Activated CD8-positive, alpha-beta T cell treated with anti-CD3 and anti-CD28 coated beads for 36 hours (primary cell): Measurements from ENCODE around the gene FIBCD1. TPM values are rescaled to one million over a fixed set of nuclear protein-coding genes. Genes with fewer than 3 reads are reported as not detected.

ENCODE experiments used
- ATAC-seq: fragments of 200-7000 bp; cut with Tn5 transposase; one replicate; pipeline ENCODE4 v1.10.0; 2021; ENCODE audit warnings: mild to moderate bottlenecking, moderate library complexity
- CTCF ChIA-PET: fragments of 350-600 bp; sonication (Branson Sonifier 250); formaldehyde crosslinking; loops from one replicate; lab custom pipeline; 2021; ENCODE audit warnings: antibody characterized with exemption; lab: Charles Lee
- POLR2A ChIA-PET: fragments of 350-600 bp; sonication (Branson Sonifier 250); formaldehyde crosslinking; loops from one replicate; lab custom pipeline; 2021; ENCODE audit warnings: antibody characterized with exemption; lab: Charles Lee
- DNase-seq: peaks from one replicate; pipeline ENCODE4 v3.0.0-alpha.2; 2020
- H3K27ac Mint-ChIP-seq: one replicate; pipeline ENCODE4 v1.8.0; 2021; ENCODE audit warnings: mild to moderate bottlenecking, mixed read lengths
- H3K27me3 Mint-ChIP-seq: one replicate; pipeline ENCODE4 v1.8.0; 2021; ENCODE audit warnings: mixed read lengths
- H3K36me3 Mint-ChIP-seq: one replicate; pipeline ENCODE4 v1.8.0; 2021; ENCODE audit warnings: low read depth, mixed read lengths
- H3K4me1 Mint-ChIP-seq: one replicate; pipeline ENCODE4 v1.8.0; 2021; ENCODE audit warnings: low read depth, mixed read lengths
- H3K4me3 Mint-ChIP-seq: one replicate; pipeline ENCODE4 v1.8.0; 2021; ENCODE audit warnings: mild to moderate bottlenecking, moderate library complexity, mixed read lengths
- H3K9me3 Mint-ChIP-seq: one replicate; pipeline ENCODE4 v1.8.0; 2021; ENCODE audit warnings: mixed read lengths
- intact Hi-C: fragments of 100-400 bp; cut with micrococcal nuclease; formaldehyde crosslinking; loops from one replicate; pipeline ENCODE4 v1.10.0; 2022
- total RNA-seq, 2 experiments: library from RNA; stranded (reverse); gene quantifications; one replicate each; pipeline ENCODE4 v1.2.3, GENCODE V29; 2021
- TF ChIP-seq, protein P1 (sequence below): fragments of 200-600 bp; IDR thresholded peaks from one replicate; pipeline ENCODE4 v1.8.0; 2022; ENCODE audit warnings: antibody characterized with exemption, mild to moderate bottlenecking

Gene FIBCD1
- total RNA-seq, 2 experiments from 2014 or later: not detected

DNA sequence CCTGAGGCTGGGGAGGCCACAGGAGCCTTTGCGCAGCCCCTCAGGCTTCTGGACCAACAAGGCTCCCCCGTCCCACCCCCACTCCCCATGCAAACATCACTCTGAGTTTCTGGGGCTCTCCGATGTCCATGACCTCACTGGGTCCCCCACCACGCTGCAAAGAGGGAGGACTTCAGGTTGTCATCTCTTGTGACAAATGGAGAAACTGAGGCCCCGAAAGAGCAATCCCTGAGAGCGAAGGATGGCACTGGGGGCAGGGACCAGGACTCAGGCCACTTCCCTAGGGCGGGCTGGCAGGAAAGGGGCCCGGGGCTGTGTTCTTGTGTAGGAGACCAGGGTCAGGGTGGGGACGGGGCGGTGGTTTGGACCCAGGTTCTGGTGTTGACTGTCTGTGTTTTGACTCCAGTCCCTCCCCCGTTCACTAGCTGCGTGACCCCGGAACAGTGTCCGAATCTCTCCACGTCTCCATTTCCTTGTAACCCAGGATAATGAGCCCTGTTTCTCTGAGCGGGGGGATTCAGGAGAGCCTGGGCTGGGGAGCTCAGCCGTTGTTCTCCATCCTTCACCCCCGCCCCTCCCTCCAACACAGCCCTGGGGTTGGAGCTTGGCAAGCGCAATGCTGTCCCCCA, 13.9 kb downstream of the FIBCD1 start:
- TF ChIP-seq, protein P1, sequence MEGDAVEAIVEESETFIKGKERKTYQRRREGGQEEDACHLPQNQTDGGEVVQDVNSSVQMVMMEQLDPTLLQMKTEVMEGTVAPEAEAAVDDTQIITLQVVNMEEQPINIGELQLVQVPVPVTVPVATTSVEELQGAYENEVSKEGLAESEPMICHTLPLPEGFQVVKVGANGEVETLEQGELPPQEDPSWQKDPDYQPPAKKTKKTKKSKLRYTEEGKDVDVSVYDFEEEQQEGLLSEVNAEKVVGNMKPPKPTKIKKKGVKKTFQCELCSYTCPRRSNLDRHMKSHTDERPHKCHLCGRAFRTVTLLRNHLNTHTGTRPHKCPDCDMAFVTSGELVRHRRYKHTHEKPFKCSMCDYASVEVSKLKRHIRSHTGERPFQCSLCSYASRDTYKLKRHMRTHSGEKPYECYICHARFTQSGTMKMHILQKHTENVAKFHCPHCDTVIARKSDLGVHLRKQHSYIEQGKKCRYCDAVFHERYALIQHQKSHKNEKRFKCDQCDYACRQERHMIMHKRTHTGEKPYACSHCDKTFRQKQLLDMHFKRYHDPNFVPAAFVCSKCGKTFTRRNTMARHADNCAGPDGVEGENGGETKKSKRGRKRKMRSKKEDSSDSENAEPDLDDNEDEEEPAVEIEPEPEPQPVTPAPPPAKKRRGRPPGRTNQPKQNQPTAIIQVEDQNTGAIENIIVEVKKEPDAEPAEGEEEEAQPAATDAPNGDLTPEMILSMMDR: no peak
- ATAC-seq: no peak
- Mint-ChIP-seq H3K9me3 (no peaks in the 10 kb centered on the region), H3K4me1 (no peaks in the 10 kb centered on the region), H3K4me3 (no peak overlapping the region), H3K27ac (no peak overlapping the region), H3K27me3 (peaks cover 4% of the 10 kb centered on the region), H3K36me3 (no peaks in the 10 kb centered on the region)
- intact Hi-C loops: no loop called here
- DNase-seq: no peak
- ChIA-PET POLR2A (no interaction called here), CTCF (no interaction called here)

DNA sequence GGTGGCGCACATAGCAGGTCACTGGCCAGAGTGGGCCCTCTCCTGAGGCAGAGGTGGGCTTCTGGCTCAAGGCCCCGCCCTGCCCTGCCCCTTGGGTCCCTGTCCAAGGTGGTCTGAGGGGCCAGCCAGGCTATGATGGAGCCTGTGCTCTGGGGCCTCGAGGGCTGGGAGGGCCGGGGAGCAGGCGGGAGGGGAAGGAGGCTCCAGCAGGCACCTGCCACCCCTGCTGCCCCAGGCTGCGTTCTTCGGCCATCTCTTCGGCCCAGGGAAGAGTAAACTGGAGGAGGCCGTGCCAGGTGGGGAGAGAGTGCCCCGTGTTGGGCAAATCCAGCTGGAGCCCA, 14.6 kb downstream of the FIBCD1 start:
- ChIA-PET POLR2A (no interaction called here), CTCF (no interaction called here)
- intact Hi-C loops: no loop called here
- H3K36me3 Mint-ChIP-seq: no peaks in the 10 kb centered on the region
- H3K27ac Mint-ChIP-seq: no peak overlapping the region
- no peak overlapping the region for H3K4me3 Mint-ChIP-seq
- peaks cover 4% of the 10 kb centered on the region for H3K27me3 Mint-ChIP-seq
- no peaks in the 10 kb centered on the region for H3K4me1 Mint-ChIP-seq
- no peak for DNase-seq
- TF ChIP-seq, protein P1: no peak
- no peaks in the 10 kb centered on the region for H3K9me3 Mint-ChIP-seq
- no peak for ATAC-seq

DNA sequence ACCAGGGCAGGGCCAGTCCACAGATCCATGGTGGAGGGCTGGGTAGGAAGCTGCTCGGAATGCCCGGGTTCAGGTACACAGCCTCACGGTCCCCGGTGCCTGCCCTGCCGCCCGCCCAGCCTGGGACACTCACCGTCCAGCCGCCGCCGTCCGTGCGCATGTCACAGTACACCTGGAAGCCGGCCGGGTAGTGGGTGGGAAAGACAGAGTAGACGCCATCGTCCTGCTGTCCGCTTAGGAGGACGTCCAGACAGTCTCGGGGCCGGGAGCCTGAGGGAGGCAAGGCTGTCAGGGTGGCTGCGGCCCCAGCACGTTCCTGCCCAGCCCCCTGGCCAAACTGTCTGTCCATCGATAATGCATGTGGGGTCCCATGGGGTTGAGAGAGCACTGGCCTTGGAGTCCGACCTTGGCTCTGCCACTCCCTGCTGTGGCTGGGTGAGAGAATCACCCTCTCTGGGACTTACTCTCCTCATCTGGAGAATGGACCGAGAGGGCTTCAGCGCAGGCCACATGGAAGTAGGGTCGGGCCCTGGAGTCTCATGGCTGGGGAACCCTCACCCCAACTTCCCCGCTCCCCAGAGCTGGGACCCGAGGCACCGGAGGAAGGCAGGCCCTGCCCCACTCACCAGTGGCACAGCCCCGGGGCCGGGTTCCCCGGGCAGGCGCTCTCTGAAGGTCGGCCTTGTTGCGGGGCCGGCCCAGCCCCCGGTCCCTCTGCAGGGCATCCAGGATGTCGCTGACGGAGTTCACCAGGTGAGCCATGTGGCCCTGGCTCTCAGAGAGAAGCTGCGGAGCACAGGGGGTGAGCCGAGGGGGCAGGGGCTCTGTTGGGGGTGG, 15.2 kb downstream of the FIBCD1 start:
- H3K4me1 Mint-ChIP-seq: no peaks in the 10 kb centered on the region
- intact Hi-C loops: no loop called here
- no peak for ATAC-seq
- H3K9me3 Mint-ChIP-seq: no peaks in the 10 kb centered on the region
- no peak overlapping the region for H3K27ac Mint-ChIP-seq
- H3K36me3 Mint-ChIP-seq: no peaks in the 10 kb centered on the region
- no peak for DNase-seq
- no peak overlapping the region for H3K4me3 Mint-ChIP-seq
- H3K27me3 Mint-ChIP-seq: peaks cover 4% of the 10 kb centered on the region
- ChIA-PET CTCF (no interaction called here), POLR2A (no interaction called here)
- TF ChIP-seq, protein P1: no peak

DNA sequence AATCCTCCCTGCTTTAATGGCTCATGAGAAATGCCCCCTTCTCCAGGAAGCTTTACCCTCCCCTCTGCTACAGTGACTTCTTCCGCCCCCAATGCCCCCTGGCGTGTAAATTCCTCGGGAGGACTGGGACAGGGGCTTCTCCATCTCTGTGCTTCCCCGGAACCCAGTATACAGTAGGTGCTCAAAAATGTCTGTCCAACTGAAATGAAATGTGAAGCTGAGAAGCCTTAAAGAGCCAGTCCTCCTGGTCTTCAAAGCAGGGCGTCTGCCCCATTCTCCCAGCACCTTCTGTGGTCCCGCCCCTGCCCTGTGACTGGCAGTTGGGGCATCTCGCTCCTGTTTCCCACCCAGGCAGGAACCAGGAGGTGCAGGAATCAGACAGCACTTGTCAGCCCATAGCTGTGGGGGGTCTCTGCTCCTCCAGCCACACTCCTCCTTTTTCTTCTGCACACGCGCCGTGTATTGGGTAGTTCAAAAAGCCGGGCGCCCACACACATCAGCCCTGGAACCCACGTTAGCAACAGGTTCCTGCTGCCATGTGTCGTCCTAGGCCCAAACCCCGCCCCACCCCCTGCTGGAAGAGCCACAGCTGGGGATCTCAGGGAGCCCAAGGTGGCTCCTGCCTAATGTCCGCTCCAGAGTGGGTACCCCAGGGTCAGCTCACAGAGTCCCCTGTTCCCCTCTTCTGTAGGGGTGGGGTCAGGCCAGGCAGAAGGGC, 16.0 kb downstream of the FIBCD1 start:
- no peak overlapping the region for H3K27ac Mint-ChIP-seq
- no peaks in the 10 kb centered on the region for H3K36me3 Mint-ChIP-seq
- ChIA-PET CTCF (no interaction called here), POLR2A (no interaction called here)
- intact Hi-C loops: no loop called here
- TF ChIP-seq, protein P1: no peak
- H3K4me3 Mint-ChIP-seq: no peak overlapping the region
- no peak for ATAC-seq
- H3K9me3 Mint-ChIP-seq: no peaks in the 10 kb centered on the region
- DNase-seq: no peak
- no peaks in the 10 kb centered on the region for H3K4me1 Mint-ChIP-seq
- H3K27me3 Mint-ChIP-seq: peaks cover 4% of the 10 kb centered on the region
